Measurements from ENCODE around the gene ITGA7. TPM values are rescaled to one million over a fixed set of nuclear protein-coding genes. Genes with fewer than 3 reads are reported as not detected.

ITGA7 gene
- total and polyA plus RNA-seq, 8 donors = 10.3 to 62.4 (median 20.7) TPM

- no peak for TF ChIP-seq CTCF (IDR thresholded peaks at IDR 0.05)
- H3K27me3 ChIP-seq = no peaks in the 10 kb centered on the region
- H3K4me1 ChIP-seq = no peaks in the 10 kb centered on the region
- H3K9me3 ChIP-seq = no peaks in the 10 kb centered on the region
- ATAC-seq = no peak
- H3K27ac ChIP-seq = no peak overlapping the region
- DNase-seq = peak in 1 of 4 donors; percentile 3
- intact Hi-C loops (cut with DNase I) = no loop called here
- H3K4me3 ChIP-seq = no peak overlapping the region
- peaks cover 0 to 4% of the 10 kb centered on the region in 2 donors for H3K36me3 ChIP-seq
Measured at GRCh38 chr12:55694651-55695050, 13.1 kb downstream of the ITGA7 start.

GRCh38 chr12:55694188-55694515 is 13.6 kb downstream of the ITGA7 start:
- Histone ChIP-seq H3K4me3 (no peak overlapping the region), H3K4me1 (no peaks in the 10 kb centered on the region), H3K27me3 (no peaks in the 10 kb centered on the region), H3K36me3 (peaks cover 0 to 4% of the 10 kb centered on the region in 2 donors), H3K9me3 (no peaks in the 10 kb centered on the region), H3K27ac (no peak overlapping the region)
- intact Hi-C loops (cut with DNase I) = no loop called here
- DNase-seq (no peak), ATAC-seq (no peak)
- no peak for TF ChIP-seq CTCF (IDR thresholded peaks at IDR 0.05)

GRCh38 chr12:55693323-55694187 is 14.1 kb downstream of the ITGA7 start:
- DNase-seq (peak in 1 of 4 donors; percentile 20), ATAC-seq (no peak)
- Histone ChIP-seq H3K27me3 (no peaks in the 10 kb centered on the region), H3K27ac (no peak overlapping the region), H3K9me3 (no peaks in the 10 kb centered on the region), H3K4me1 (no peaks in the 10 kb centered on the region), H3K36me3 (peaks cover 0 to 4% of the 10 kb centered on the region in 2 donors), H3K4me3 (no peak overlapping the region)
- TF ChIP-seq CTCF (IDR thresholded peaks at IDR 0.05) = no peak
- intact Hi-C loops (cut with DNase I) = no loop called here

- DNase-seq (peak in 1 of 4 donors; percentile 14), ATAC-seq (no peak)
- peaks cover 0 to 4% of the 10 kb centered on the region in 2 donors for H3K36me3 ChIP-seq
- no peak overlapping the region for H3K27ac ChIP-seq
- no peaks in the 10 kb centered on the region for H3K9me3 ChIP-seq
- H3K4me3 ChIP-seq = no peak overlapping the region
- TF ChIP-seq CTCF (IDR thresholded peaks at IDR 0.05) = no peak
- no peaks in the 10 kb centered on the region for H3K4me1 ChIP-seq
- intact Hi-C loops (cut with DNase I) = no loop called here
- no peaks in the 10 kb centered on the region for H3K27me3 ChIP-seq
Measured at GRCh38 chr12:55692631-55693322, 14.9 kb downstream of the ITGA7 start.
